IPS-18a (cell line): ENCODE results near the gene LLCFC1.

Source experiments
- H3K27ac ChIP-seq: one replicate; pipeline ENCODE4 v1.5.1; 2013; ENCODE audit warnings: low read length
- H3K27me3 ChIP-seq: one replicate; pipeline ENCODE4 v1.6.1; 2013; ENCODE audit warnings: mild to moderate bottlenecking, low read length; ENCODE audit not compliant: control insufficient read depth, insufficient read depth
- H3K36me3 ChIP-seq: one replicate; pipeline ENCODE4 v1.6.1; 2013; ENCODE audit warnings: low read depth, low read length; ENCODE audit not compliant: control insufficient read depth
- H3K4me1 ChIP-seq: one replicate; pipeline ENCODE4 v1.6.1; 2013; ENCODE audit warnings: low read depth, low read length; ENCODE audit not compliant: control insufficient read depth
- H3K4me3 ChIP-seq: one replicate; pipeline ENCODE4 v1.5.1; 2013; ENCODE audit warnings: low read length
- H3K9ac ChIP-seq: one replicate; pipeline ENCODE4 v1.6.1; 2013; ENCODE audit warnings: mild to moderate bottlenecking, low read length, moderate library complexity
- H3K9me3 ChIP-seq: one replicate; pipeline ENCODE4 v1.6.1; 2013; ENCODE audit warnings: low read depth, low read length; ENCODE audit not compliant: control insufficient read depth

The LLCFC1 gene

DNA sequence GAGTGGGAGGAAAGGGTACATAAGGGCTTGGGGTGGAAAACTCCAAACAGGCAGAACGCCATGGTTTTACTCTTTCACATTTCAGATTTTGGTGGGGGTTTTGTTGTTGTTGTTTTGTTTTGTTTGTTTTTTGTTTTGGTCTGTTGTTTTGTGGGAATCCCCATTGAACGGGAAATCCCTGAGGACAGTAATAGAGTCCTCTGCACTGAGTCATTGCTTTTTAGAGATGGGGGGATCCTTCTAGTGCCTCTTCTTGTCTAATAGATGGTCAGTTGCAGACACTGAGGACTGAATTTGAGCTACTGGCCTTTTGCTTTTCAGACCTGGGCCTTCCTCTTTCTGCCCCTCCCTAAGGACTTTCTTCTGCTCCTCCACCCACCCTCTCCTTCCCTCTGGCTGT lies 25.7 kb upstream of the LLCFC1 start:
- Histone ChIP-seq H3K4me1 (no peaks in the 10 kb centered on the region), H3K4me3 (no peak overlapping the region), H3K9ac (no peak overlapping the region), H3K27ac (no peak overlapping the region), H3K27me3 (no peaks in the 10 kb centered on the region), H3K36me3 (no peaks in the 10 kb centered on the region), H3K9me3 (no peaks in the 10 kb centered on the region)

DNA sequence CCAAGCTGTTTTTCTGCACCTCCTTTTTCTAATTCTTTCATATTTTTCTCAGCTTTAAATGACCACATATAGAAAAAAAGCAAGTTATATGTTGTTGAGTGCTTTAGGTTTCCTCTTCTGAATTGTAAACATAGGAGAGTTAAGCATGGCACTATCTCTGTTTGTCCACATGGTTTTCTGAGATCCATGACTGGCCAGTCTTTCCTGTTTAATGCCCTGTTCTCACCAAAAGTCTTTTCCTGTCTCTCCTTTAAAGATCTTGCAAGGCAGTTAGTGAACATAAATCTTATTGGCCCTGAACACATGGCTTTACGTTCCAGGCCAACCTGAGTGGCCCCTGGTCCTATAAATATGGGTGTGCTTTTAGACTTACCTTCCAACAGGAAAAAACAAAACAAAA lies 25.2 kb upstream of the LLCFC1 start:
- Histone ChIP-seq H3K9ac (no peak overlapping the region), H3K27me3 (no peaks in the 10 kb centered on the region), H3K36me3 (no peaks in the 10 kb centered on the region), H3K4me3 (no peak overlapping the region), H3K27ac (no peak overlapping the region), H3K4me1 (no peaks in the 10 kb centered on the region), H3K9me3 (no peaks in the 10 kb centered on the region)

- Histone ChIP-seq H3K4me3 (no peak overlapping the region), H3K27ac (no peak overlapping the region), H3K27me3 (no peaks in the 10 kb centered on the region), H3K36me3 (no peaks in the 10 kb centered on the region), H3K4me1 (no peaks in the 10 kb centered on the region), H3K9ac (no peak overlapping the region), H3K9me3 (no peaks in the 10 kb centered on the region)
These were observed 24.0 kb upstream of the LLCFC1 start for GRCh38 chr7:142915315-142915714.

DNA sequence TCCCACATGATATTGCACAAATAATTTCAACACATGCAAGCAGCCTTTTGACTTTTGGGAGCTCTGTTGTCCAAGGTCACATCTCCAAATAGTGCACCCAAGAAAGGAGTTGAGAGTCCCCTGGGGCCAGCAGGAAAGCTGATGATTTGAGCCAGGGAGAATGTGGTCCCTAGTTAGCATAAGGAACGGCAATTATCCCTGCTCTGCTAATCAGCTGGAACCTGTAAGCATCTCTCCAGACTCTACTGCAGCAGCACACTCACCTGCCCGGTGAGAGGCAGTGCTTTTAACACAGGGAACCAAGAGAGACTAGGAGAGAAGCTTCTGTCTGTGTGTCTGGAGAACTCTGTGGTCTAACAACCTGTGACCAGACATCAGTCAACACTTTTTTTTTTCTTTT lies 22.8 kb upstream of the LLCFC1 start:
- Histone ChIP-seq H3K4me1 (no peaks in the 10 kb centered on the region), H3K9ac (no peak overlapping the region), H3K36me3 (no peaks in the 10 kb centered on the region), H3K27ac (no peak overlapping the region), H3K9me3 (no peaks in the 10 kb centered on the region), H3K27me3 (no peaks in the 10 kb centered on the region), H3K4me3 (no peak overlapping the region)

GRCh38 chr7:142917447-142917846 lies 21.8 kb upstream of the LLCFC1 start:
- Histone ChIP-seq H3K36me3 (no peaks in the 10 kb centered on the region), H3K27me3 (no peaks in the 10 kb centered on the region), H3K27ac (no peak overlapping the region), H3K9me3 (no peaks in the 10 kb centered on the region), H3K4me3 (no peak overlapping the region), H3K9ac (no peak overlapping the region), H3K4me1 (no peaks in the 10 kb centered on the region)

DNA sequence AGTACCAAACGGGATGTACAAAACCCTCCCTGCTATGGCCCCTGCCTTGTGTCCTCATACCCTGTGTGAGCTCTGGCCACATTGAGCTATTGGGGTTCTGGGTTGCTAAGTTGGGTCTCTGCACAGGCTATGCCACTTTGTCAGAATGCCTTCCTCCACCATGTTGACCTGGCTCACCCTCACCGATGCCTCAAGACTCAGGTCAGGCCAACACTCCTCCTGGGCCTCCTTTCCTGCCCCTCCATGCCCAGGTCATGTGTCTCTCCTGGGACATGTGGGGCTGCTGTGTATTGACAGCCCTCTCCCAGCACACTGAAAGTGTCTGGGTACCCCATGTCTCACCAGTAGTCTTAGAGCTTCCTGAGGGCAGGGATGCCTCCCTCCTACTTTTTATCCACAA lies 20.4 kb upstream of the LLCFC1 start:
- Histone ChIP-seq H3K9me3 (no peaks in the 10 kb centered on the region), H3K36me3 (no peaks in the 10 kb centered on the region), H3K4me3 (no peak overlapping the region), H3K4me1 (no peaks in the 10 kb centered on the region), H3K9ac (no peak overlapping the region), H3K27ac (no peak overlapping the region), H3K27me3 (no peaks in the 10 kb centered on the region)

DNA sequence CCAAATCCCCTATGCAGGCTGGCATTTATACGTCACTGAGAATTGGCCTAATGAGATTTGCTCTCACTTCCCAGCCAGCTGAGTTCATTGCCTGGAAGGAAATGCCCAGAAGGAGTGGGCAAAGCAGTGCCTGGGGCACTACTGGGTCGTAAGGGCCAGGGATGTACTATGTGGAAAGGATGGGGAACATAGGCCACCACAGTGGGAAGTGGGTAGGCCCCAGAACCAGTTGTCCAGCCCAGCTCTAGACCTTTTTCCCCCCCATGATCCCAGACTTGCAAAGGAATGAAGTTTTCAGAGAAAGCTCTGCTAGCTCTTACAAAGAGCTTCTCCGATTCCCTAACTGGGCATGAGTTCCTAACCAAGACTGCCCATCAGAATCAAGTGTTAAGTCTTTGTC lies 19.6 kb upstream of the LLCFC1 start:
- no peaks in the 10 kb centered on the region for H3K4me1 ChIP-seq
- no peak overlapping the region for H3K27ac ChIP-seq
- H3K27me3 ChIP-seq, result no peaks in the 10 kb centered on the region
- no peaks in the 10 kb centered on the region for H3K9me3 ChIP-seq
- H3K36me3 ChIP-seq, result no peaks in the 10 kb centered on the region
- H3K4me3 ChIP-seq, result no peak overlapping the region
- H3K9ac ChIP-seq, result no peak overlapping the region

DNA sequence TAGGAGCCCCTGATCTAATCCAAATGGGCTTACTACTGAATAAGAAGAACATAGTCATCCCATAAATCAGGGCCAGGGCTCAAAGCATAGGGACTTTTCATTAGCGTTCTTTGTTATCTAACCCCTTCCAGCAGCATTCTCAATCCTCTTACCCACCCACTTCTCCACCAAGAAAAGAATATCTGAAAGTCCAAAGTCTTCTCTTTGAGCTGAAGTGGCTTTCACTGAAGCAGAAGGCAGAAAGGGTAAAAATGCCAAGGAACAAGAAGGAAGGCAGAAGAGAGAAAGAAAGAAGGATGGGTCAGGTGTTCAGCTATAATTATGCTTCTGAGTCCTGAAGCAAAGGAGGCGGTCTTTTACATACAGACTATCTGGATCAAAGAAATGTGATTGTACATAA lies 15.9 kb upstream of the LLCFC1 start:
- Histone ChIP-seq H3K4me1 (no peaks in the 10 kb centered on the region), H3K9me3 (no peaks in the 10 kb centered on the region), H3K27me3 (peaks cover 12% of the 10 kb centered on the region), H3K9ac (no peak overlapping the region), H3K36me3 (no peaks in the 10 kb centered on the region), H3K27ac (no peak overlapping the region), H3K4me3 (no peak overlapping the region)

- Histone ChIP-seq H3K4me3 (no peak overlapping the region), H3K36me3 (no peaks in the 10 kb centered on the region), H3K27me3 (peaks cover 12% of the 10 kb centered on the region), H3K4me1 (no peaks in the 10 kb centered on the region), H3K9ac (no peak overlapping the region), H3K27ac (no peak overlapping the region), H3K9me3 (no peaks in the 10 kb centered on the region)
These were observed 13.9 kb upstream of the LLCFC1 start for GRCh38 chr7:142925413-142925812.

DNA sequence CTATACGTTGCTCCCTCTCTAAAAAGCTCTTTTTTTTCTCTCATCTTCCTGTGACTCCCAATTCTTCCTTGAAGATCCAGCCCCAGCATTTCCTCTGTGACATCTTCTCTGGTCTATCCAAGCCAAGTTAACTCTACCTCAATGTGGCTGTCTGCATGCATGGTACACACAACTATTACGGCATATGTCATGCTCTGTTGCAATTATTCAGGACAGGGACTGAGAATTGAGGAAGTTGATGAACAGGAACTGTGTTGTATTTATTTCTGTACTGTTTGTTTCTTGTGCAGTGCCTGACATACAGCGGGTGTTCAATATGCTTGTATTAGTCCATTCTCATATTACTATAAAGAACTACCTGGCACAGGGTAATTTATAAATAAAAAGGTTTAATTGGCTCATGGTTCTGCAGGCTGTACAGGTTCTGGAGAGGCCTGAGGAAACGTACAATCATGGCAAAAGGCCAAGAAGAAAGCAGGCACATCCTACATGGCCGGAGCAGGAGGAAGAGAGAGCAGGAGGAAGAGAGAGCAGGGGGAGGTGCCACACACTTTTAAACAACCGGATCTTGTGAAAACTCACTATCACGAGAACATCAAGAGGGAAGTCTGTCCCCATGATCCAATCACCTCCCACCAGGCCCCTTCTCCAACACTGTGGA lies 12.1 kb upstream of the LLCFC1 start:
- Histone ChIP-seq H3K27ac (no peak overlapping the region), H3K4me3 (no peak overlapping the region), H3K4me1 (no peaks in the 10 kb centered on the region), H3K27me3 (peaks cover 12% of the 10 kb centered on the region), H3K9me3 (no peaks in the 10 kb centered on the region), H3K36me3 (no peaks in the 10 kb centered on the region), H3K9ac (no peak overlapping the region)

DNA sequence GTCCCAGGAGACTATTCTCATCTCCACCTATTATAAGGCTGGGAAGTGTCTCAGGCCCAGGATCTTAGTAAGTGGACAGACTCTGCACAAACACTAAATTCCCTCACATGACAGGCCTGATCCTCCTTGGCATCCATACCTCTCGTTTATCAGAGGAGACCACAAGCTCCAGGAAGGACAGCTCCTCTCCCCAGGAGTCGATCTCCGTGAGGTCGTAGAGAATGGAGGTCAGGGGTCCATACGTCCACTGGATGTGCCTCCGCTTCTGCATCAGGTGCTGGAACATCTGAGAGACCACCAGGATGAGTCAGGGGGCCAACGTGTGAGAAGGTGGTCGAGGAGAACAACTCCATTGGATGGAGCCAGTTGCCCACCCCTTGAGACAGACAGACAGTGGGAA lies 11.3 kb upstream of the LLCFC1 start:
- Histone ChIP-seq H3K4me1 (peaks cover 5% of the 10 kb centered on the region), H3K9me3 (no peaks in the 10 kb centered on the region), H3K27me3 (peaks cover 12% of the 10 kb centered on the region), H3K9ac (no peak overlapping the region), H3K4me3 (no peak overlapping the region), H3K36me3 (no peaks in the 10 kb centered on the region), H3K27ac (no peak overlapping the region)

- Histone ChIP-seq H3K9me3 (no peaks in the 10 kb centered on the region), H3K27ac (no peak overlapping the region), H3K27me3 (peaks cover 12% of the 10 kb centered on the region), H3K36me3 (no peaks in the 10 kb centered on the region), H3K4me3 (no peak overlapping the region), H3K9ac (no peak overlapping the region), H3K4me1 (peaks cover 7% of the 10 kb centered on the region)
These were observed 9.1 kb upstream of the LLCFC1 start for GRCh38 chr7:142930126-142930730.
